ENCODE results near the gene FBLN1. TPM values are rescaled to one million over a fixed set of nuclear protein-coding genes. Genes with fewer than 3 reads are reported as not detected.
A peak's percentile ranks its signal among the peaks of the same experiment; 100 is the strongest.

FBLN1 gene
- total RNA-seq, 1 donor from 2014 or later: 307 TPM

- Histone ChIP-seq H3K27ac (no peak overlapping the region), H3K36me3 (no peaks in the 10 kb centered on the region), H3K4me1 (no peaks in the 10 kb centered on the region), H3K27me3 (ENCODE audit: low read depth) (no peaks in the 10 kb centered on the region), H3K4me3 (no peak overlapping the region), H3K9me3 (no peaks in the 10 kb centered on the region)
- intact Hi-C loops (cut with DNase I): no loop called here
- no peak for TF ChIP-seq CTCF (IDR thresholded peaks at IDR 0.05)
- ATAC-seq: no peak
- peak; percentile 2 for DNase-seq
Measured at GRCh38 chr22:45483319-45483718, 19.4 kb upstream of the FBLN1 start.

GRCh38 chr22:45483918-45484499 is 18.7 kb upstream of the FBLN1 start:
- H3K9me3 ChIP-seq: no peaks in the 10 kb centered on the region
- ATAC-seq: no peak
- DNase-seq: peak; percentile 6
- H3K4me3 ChIP-seq: no peak overlapping the region
- no peaks in the 10 kb centered on the region for H3K4me1 ChIP-seq
- intact Hi-C loops (cut with DNase I): no loop called here
- H3K36me3 ChIP-seq: no peaks in the 10 kb centered on the region
- no peaks in the 10 kb centered on the region for H3K27me3 ChIP-seq (ENCODE audit: low read depth)
- no peak for TF ChIP-seq CTCF (IDR thresholded peaks at IDR 0.05)
- no peak overlapping the region for H3K27ac ChIP-seq

- intact Hi-C loops (cut with DNase I): no loop called here
- TF ChIP-seq CTCF (IDR thresholded peaks at IDR 0.05): no peak
- Histone ChIP-seq H3K27ac (no peak overlapping the region), H3K36me3 (no peaks in the 10 kb centered on the region), H3K27me3 (ENCODE audit: low read depth) (no peaks in the 10 kb centered on the region), H3K4me1 (no peaks in the 10 kb centered on the region), H3K9me3 (no peaks in the 10 kb centered on the region), H3K4me3 (no peak overlapping the region)
- peak; percentile 10 for DNase-seq
- ATAC-seq: no peak
Measured at GRCh38 chr22:45484742-45485141, 17.9 kb upstream of the FBLN1 start.

- H3K36me3 ChIP-seq: no peaks in the 10 kb centered on the region
- peaks cover 2% of the 10 kb centered on the region for H3K27me3 ChIP-seq (ENCODE audit: low read depth)
- no peak for TF ChIP-seq CTCF (IDR thresholded peaks at IDR 0.05)
- no peaks in the 10 kb centered on the region for H3K4me1 ChIP-seq
- DNase-seq (peak; percentile 6), ATAC-seq (no peak)
- no peak overlapping the region for H3K4me3 ChIP-seq
- H3K27ac ChIP-seq: no peak overlapping the region
- intact Hi-C loops (cut with DNase I): no loop called here
- no peaks in the 10 kb centered on the region for H3K9me3 ChIP-seq
Measured at GRCh38 chr22:45485261-45485660, 17.4 kb upstream of the FBLN1 start.

- Histone ChIP-seq H3K36me3 (no peaks in the 10 kb centered on the region), H3K4me1 (no peaks in the 10 kb centered on the region), H3K4me3 (no peak overlapping the region), H3K9me3 (no peaks in the 10 kb centered on the region), H3K27ac (no peak overlapping the region), H3K27me3 (ENCODE audit: low read depth) (peaks cover 7% of the 10 kb centered on the region)
- DNase-seq (no peak), ATAC-seq (no peak)
- TF ChIP-seq CTCF (IDR thresholded peaks at IDR 0.05): no peak
- intact Hi-C loops (cut with DNase I): no loop called here
Measured at GRCh38 chr22:45488764-45489370, 13.8 kb upstream of the FBLN1 start.
